Adrenal gland (tissue), 12 donors: ENCODE data around the gene ST3GAL4. TPM values are rescaled to one million over a fixed set of nuclear protein-coding genes. Genes with fewer than 3 reads are reported as not detected.
"Not testable (repeated sequence)": the region's sequence is repeated elsewhere in the genome, so short reads cannot be mapped to it uniquely, and the experiment has no call there.

Experiments
- DNase-seq, 7 donors: peaks; one replicate each; pipeline ENCODE4 v3.0.0-alpha.2; 2019 to 2020
- H3K27ac ChIP-seq, 5 donors: fragments of 200-600 bp; sonication (generic) in 4 of 5; 1 replicate in 3 of 5; 2 replicates in 2 of 5; pipeline versions ENCODE4 v1.5.1 to v1.8.0; 2016 to 2020; ENCODE audit warnings: mild to moderate bottlenecking in 1 of 5
- H3K27me3 ChIP-seq: fragments of 200-600 bp; 2 replicates; pipeline ENCODE4 v1.8.0; 2021
- H3K36me3 ChIP-seq, 2 donors: fragments of 200-600 bp; replicated peaks in 1 of 2; 1 replicate in 1 of 2; 2 replicates in 1 of 2; pipeline versions ENCODE4 v1.5.1 to v1.8.0; 2018 to 2022
- H3K4me1 ChIP-seq, 2 donors: fragments of 200-600 bp; replicated peaks in 1 of 2; 1 replicate in 1 of 2; 2 replicates in 1 of 2; pipeline versions ENCODE4 v1.5.1 to v1.8.0; 2018 to 2021
- H3K4me3 ChIP-seq, 4 donors: fragments of 200-600 bp; sonication (generic) in 3 of 4; one replicate each; pipeline ENCODE4 v1.5.1; 2016 to 2018
- H3K9me3 ChIP-seq, 3 donors: fragments of 200-600 bp; sonication (generic) in 1 of 3; replicated peaks in 1 of 3; 1 replicate in 2 of 3; 2 replicates in 1 of 3; pipeline versions ENCODE4 v1.5.1 to v1.8.0; 2016 to 2021
- CTCF ChIP-seq, 6 experiments: fragments of 450-650 bp in 4 of 6; fragments of 200-600 bp in 2 of 6; sonication (generic) in 1 of 6; IDR thresholded peaks; 1 replicate in 5 of 6; 2 replicates in 1 of 6; pipeline versions ENCODE4 v1.5.1 to v1.8.0; 2016 to 2021; ENCODE audit warnings: antibody characterized with exemption in 6 of 6, mild to moderate bottlenecking in 2 of 6, moderate library complexity in 1 of 6
- POLR2A ChIP-seq, 2 donors: fragments of 450-650 bp; IDR thresholded peaks; one replicate each; pipeline ENCODE4 v1.6.1; 2017; ENCODE audit warnings: antibody characterized with exemption in 2 of 2, mild to moderate bottlenecking in 2 of 2, moderate library complexity in 1 of 2
- WGBS, 4 donors: extraction: QIAGEN DNeasy Blood & Tissue Kit in 2 of 4; methylation state at CpG; one replicate each; pipeline versions ENCODE4 v1.1.5 to v1.1.7; 2013 to 2017; 5-methylcytosine and 5-hydroxymethylcytosine counted together
- intact Hi-C, 2 donors: fragments of 100-400 bp; cut with DNase I; formaldehyde crosslinking; loops; one replicate each; pipeline versions ENCODE4 v1.14.1 to v1.15.0; 2022 to 2023
- polyA plus RNA-seq, 3 donors: library from polyadenylated mRNA; stranded (reverse); fragments of 200-250 nt in 2 of 3; fragments of 350-450 nt in 1 of 3; fragmentation: Illumina TruSeq in 1 of 3; extraction: RNeasy Lipid Tissue Mini Kit (QIAGEN cat#74804) in 1 of 3; gene quantifications; one replicate each; pipeline ENCODE4 v1.2.3, GENCODE V29; 2013 to 2014
- total RNA-seq, 9 donors: library from RNA; depleted of rRNA in 4 of 9; stranded (reverse); fragments of >200 nt in 4 of 9; fragments of 120-200 nt in 1 of 9; fragmentation: NEBNext Ultra II Directional in 1 of 9; extraction: Animal tissue kit (Norgen Biotek cat#: 25700) in 1 of 9; gene quantifications; one replicate each; pipeline versions ENCODE4 v1.1.0 to v1.2.4, GENCODE V29; 2013 to 2023
- donor health status: healthy with polysubstance abuse.
- donor health status: Bipolar disorder and iron deficiency.
- donor health status: DM: yes; HTN: yes; CAD: no.
- donor health status: DM: no; HTN: no; CAD: no.
- donor health status: DM: no; HTN: no; CAD: no.
- donor health status: DM: yes; HTN: yes; CAD: no.

The ST3GAL4 gene
- total and polyA plus RNA-seq, 12 donors = 119 to 359 (median 163) TPM

GRCh38 chr11:126362879-126363655 is 7.6 kb downstream of the ST3GAL4 start:
- peak in 1 of 7 donors; percentile 16 for DNase-seq
- H3K4me1 ChIP-seq = peaks cover 55 to 71% of the 10 kb centered on the region in 2 donors

GRCh38 chr11:126363706-126364248 is 8.3 kb downstream of the ST3GAL4 start:
- TF ChIP-seq CTCF (IDR thresholded peaks at IDR 0.05) (no peak), POLR2A (IDR thresholded peaks at IDR 0.05) (no peak)
- Histone ChIP-seq H3K4me3 (no peak overlapping the region), H3K36me3 (no peaks in the 10 kb centered on the region), H3K27ac (peak overlapping the region in 3 of 5 donors; percentile 56 to 68 (median 56)), H3K4me1 (peaks cover 48 to 66% of the 10 kb centered on the region in 2 donors), H3K9me3 (no peaks in the 10 kb centered on the region), H3K27me3 (no peaks in the 10 kb centered on the region)
- 85 to 91% (median 88%) methylated on average over 6 to 10 of the region's 10 CpGs for WGBS, 4 donors
- DNase-seq = peak in 1 of 7 donors; percentile 15
- intact Hi-C loops = no loop called here

More at GRCh38 chr11:126362879-126363655, 7.6 kb downstream of the ST3GAL4 start:
- Histone ChIP-seq H3K36me3 (no peaks in the 10 kb centered on the region), H3K4me3 (no peak overlapping the region), H3K27me3 (no peaks in the 10 kb centered on the region), H3K27ac (peak overlapping the region in 3 of 5 donors; percentile 56 to 68 (median 56)), H3K9me3 (no peaks in the 10 kb centered on the region)
- intact Hi-C loops = no loop called here
- WGBS, 4 donors = 60 to 72% (median 65%) methylated on average over 9 of the region's 9 CpGs
- TF ChIP-seq CTCF (IDR thresholded peaks at IDR 0.05) (no peak), POLR2A (IDR thresholded peaks at IDR 0.05) (no peak)

- H3K9me3 ChIP-seq, H3K27me3 ChIP-seq, intact Hi-C loops, H3K36me3 ChIP-seq, H3K4me3 ChIP-seq: not testable (repeated sequence)
- DNase-seq = peak in 1 of 7 donors; percentile 25
- WGBS, 4 donors = 33 to 53% (median 35%) methylated on average over 3 to 4 of the region's 9 CpGs; no CpG with 5 or more reads in 1 of the 4 donors
- Histone ChIP-seq H3K4me1 (peaks cover 44 to 64% of the 10 kb centered on the region in 2 donors), H3K27ac (peak overlapping the region in 1 of 5 donors; percentile 55)
These were observed 9.2 kb downstream of the ST3GAL4 start for GRCh38 chr11:126364735-126365134.

GRCh38 chr11:126365508-126365907 is 10.0 kb downstream of the ST3GAL4 start:
- H3K36me3 ChIP-seq, H3K4me3 ChIP-seq, H3K27me3 ChIP-seq, intact Hi-C loops, H3K9me3 ChIP-seq: not testable (repeated sequence)
- Histone ChIP-seq H3K4me1 (peaks cover 37 to 64% of the 10 kb centered on the region in 2 donors), H3K27ac (peak overlapping the region in 4 of 5 donors; percentile 1 to 78 (median 63))
- DNase-seq = peak in 1 of 7 donors; percentile 28
- 14 to 67% (median 53%) methylated on average over 1 to 5 of the region's 5 CpGs for WGBS, 4 donors

- 40 to 44% (median 43%) methylated on average over 9 to 19 of the region's 19 CpGs for WGBS, 4 donors
- DNase-seq = peak in 2 of 7 donors; percentile 31 to 42
- intact Hi-C loops = no loop called here
- Histone ChIP-seq H3K27me3 (no peaks in the 10 kb centered on the region), H3K9me3 (no peaks in the 10 kb centered on the region), H3K27ac (peak overlapping the region; percentile 1 to 78 (median 60)), H3K4me3 (no peak overlapping the region), H3K4me1 (peaks cover 33 to 58% of the 10 kb centered on the region in 2 donors), H3K36me3 (no peaks in the 10 kb centered on the region)
- no peak for TF ChIP-seq POLR2A (IDR thresholded peaks at IDR 0.05)
These were observed 10.8 kb downstream of the ST3GAL4 start for GRCh38 chr11:126366064-126366822.
